ENCODE data around the gene PTPRD. TPM values are rescaled to one million over a fixed set of nuclear protein-coding genes. Genes with fewer than 3 reads are reported as not detected.

Gene PTPRD
- total RNA-seq, 2 donors from 2014 or later, result 97.4 to 101 TPM

DNA sequence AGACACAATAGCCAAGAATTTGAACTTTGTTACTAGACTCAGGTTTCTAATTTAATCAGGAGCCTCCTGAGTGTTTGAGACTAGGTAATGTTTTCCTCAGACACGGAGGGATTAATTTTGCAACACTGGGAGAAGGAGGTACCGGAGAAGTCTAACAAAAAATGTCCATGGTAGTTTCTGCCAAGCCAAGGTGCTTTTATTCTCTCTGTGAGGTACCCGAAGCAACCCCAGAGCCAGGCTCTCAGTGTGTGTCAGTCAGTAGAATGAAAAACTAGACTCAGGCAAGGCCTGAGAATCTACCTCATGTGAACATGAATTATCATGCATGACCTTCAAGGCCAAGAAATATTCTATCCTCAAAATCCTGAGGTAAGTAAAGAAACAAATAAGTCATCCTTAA lies 1832.4 kb downstream of the PTPRD start:
- Mint-ChIP-seq H3K4me1 (peaks cover 53% of the 10 kb centered on the region), H3K9me3 (no peaks in the 10 kb centered on the region), H3K36me3 (ENCODE audit: low read depth) (peaks cover 2% of the 10 kb centered on the region), H3K4me3 (no peak overlapping the region), H3K27me3 (ENCODE audit: insufficient read depth) (no peaks in the 10 kb centered on the region), H3K27ac (peak overlapping the region; percentile 54)
- 74 to 82% methylated on average over 3 of the region's 3 CpGs for WGBS, 2 experiments (ENCODE audit: insufficient coverage in 1 of 2, insufficient read length in 1 of 2)
- Histone ChIP-seq H3K36me3 (ENCODE audit: control insufficient read depth, insufficient read depth, low read length) (no peaks in the 10 kb centered on the region), H3K4me3 (ENCODE audit: low read length) (peak overlapping the region; percentile 28), H3K9me3 (ENCODE audit: control insufficient read depth, low read length) (no peaks in the 10 kb centered on the region), H3K4me1 (ENCODE audit: control insufficient read depth, insufficient read depth, low read length) (peaks cover 17% of the 10 kb centered on the region), H3K27me3 (ENCODE audit: control insufficient read depth, insufficient read depth, low read length, poor library complexity, severe bottlenecking) (no peaks in the 10 kb centered on the region), H3K27ac (ENCODE audit: low read depth, low read length) (peak overlapping the region; percentile 36), H3K9ac (ENCODE audit: extremely low read depth, low read length, poor library complexity, severe bottlenecking) (no peak overlapping the region)
- no peak for DNase-seq
- TF ChIP-seq, protein P1, sequence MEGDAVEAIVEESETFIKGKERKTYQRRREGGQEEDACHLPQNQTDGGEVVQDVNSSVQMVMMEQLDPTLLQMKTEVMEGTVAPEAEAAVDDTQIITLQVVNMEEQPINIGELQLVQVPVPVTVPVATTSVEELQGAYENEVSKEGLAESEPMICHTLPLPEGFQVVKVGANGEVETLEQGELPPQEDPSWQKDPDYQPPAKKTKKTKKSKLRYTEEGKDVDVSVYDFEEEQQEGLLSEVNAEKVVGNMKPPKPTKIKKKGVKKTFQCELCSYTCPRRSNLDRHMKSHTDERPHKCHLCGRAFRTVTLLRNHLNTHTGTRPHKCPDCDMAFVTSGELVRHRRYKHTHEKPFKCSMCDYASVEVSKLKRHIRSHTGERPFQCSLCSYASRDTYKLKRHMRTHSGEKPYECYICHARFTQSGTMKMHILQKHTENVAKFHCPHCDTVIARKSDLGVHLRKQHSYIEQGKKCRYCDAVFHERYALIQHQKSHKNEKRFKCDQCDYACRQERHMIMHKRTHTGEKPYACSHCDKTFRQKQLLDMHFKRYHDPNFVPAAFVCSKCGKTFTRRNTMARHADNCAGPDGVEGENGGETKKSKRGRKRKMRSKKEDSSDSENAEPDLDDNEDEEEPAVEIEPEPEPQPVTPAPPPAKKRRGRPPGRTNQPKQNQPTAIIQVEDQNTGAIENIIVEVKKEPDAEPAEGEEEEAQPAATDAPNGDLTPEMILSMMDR (conservative IDR thresholded peaks at IDR 0.05), result no peak

DNA sequence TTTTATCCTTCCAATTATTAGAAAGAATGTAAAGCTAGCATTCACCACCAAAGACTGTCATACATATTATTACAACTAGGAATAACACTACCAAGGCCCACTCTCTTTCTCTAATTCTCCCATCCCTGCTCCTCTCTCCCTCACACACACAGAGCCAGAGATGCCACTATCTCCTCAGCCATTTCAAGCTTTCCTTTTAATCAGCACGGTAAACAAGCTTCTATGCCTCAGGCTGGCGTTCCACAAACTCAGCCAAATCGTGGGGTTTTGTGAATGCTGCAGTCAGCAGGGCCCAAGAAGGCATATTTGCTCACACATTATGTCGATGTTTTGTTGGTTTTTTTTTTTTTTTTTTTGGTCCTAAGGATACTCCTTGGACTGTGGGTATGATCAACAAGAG lies 1833.3 kb downstream of the PTPRD start:
- Histone ChIP-seq H3K4me3 (ENCODE audit: low read length) (no peak overlapping the region), H3K27me3 (ENCODE audit: control insufficient read depth, insufficient read depth, low read length, poor library complexity, severe bottlenecking) (no peaks in the 10 kb centered on the region), H3K4me1 (ENCODE audit: control insufficient read depth, insufficient read depth, low read length) (peaks cover 17% of the 10 kb centered on the region), H3K36me3 (ENCODE audit: control insufficient read depth, insufficient read depth, low read length) (no peaks in the 10 kb centered on the region), H3K9me3 (ENCODE audit: control insufficient read depth, low read length) (no peaks in the 10 kb centered on the region), H3K27ac (ENCODE audit: low read depth, low read length) (no peak overlapping the region), H3K9ac (ENCODE audit: extremely low read depth, low read length, poor library complexity, severe bottlenecking) (no peak overlapping the region)
- 59% methylated on average over 4 of the region's 4 CpGs; no CpG with 5 or more reads in 1 of the 2 experiments for WGBS, 2 experiments (ENCODE audit: insufficient coverage in 1 of 2, insufficient read length in 1 of 2)
- TF ChIP-seq, protein P1 (conservative IDR thresholded peaks at IDR 0.05), result no peak
- peaks cover 2% of the 10 kb centered on the region for H3K36me3 Mint-ChIP-seq (ENCODE audit: low read depth)
- no peak overlapping the region for H3K4me3 Mint-ChIP-seq
- H3K27me3 Mint-ChIP-seq (ENCODE audit: insufficient read depth), result no peaks in the 10 kb centered on the region
- no peaks in the 10 kb centered on the region for H3K9me3 Mint-ChIP-seq
- peak overlapping the region; percentile 74 for H3K27ac Mint-ChIP-seq
- H3K4me1 Mint-ChIP-seq, result peaks cover 46% of the 10 kb centered on the region
- DNase-seq, result peak; percentile 54

DNA sequence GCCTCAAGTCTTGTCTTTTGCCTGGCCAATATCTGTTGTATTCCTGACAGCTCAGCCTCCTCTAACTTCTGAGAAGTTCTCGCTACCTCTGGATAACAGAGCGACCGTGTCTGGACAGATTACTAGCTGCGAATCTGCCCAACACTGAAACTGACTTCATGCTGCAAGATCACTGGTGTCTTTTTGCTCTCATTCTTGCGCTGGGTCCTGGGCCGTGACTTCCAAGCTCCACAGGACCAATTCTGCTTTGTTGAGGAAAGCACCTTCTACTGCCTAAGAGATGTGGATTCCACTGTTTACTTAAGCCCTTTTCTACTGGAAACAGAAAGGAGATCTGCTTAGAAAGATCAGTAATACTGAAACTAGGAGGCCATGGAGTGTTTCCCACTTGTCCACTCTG lies 1834.4 kb downstream of the PTPRD start:
- DNase-seq, result peak; percentile 55
- peak overlapping the region; percentile 4 for H3K9ac ChIP-seq (ENCODE audit: extremely low read depth, low read length, poor library complexity, severe bottlenecking)
- Mint-ChIP-seq H3K4me3 (peak overlapping the region; percentile 19), H3K36me3 (ENCODE audit: low read depth) (peaks cover 2% of the 10 kb centered on the region), H3K4me1 (peaks cover 43% of the 10 kb centered on the region), H3K9me3 (no peaks in the 10 kb centered on the region), H3K27ac (peak overlapping the region; percentile 83), H3K27me3 (ENCODE audit: insufficient read depth) (no peaks in the 10 kb centered on the region)
- TF ChIP-seq, protein P1 (conservative IDR thresholded peaks at IDR 0.05), result no peak
- no peaks in the 10 kb centered on the region for H3K9me3 ChIP-seq (ENCODE audit: control insufficient read depth, low read length)
- peaks cover 17% of the 10 kb centered on the region for H3K4me1 ChIP-seq (ENCODE audit: control insufficient read depth, insufficient read depth, low read length)
- peak overlapping the region; percentile 4 for H3K4me3 ChIP-seq (ENCODE audit: low read length)
- no peaks in the 10 kb centered on the region for H3K36me3 ChIP-seq (ENCODE audit: control insufficient read depth, insufficient read depth, low read length)
- no peaks in the 10 kb centered on the region for H3K27me3 ChIP-seq (ENCODE audit: control insufficient read depth, insufficient read depth, low read length, poor library complexity, severe bottlenecking)
- 77 to 82% methylated on average over 6 of the region's 6 CpGs for WGBS, 2 experiments (ENCODE audit: insufficient coverage in 1 of 2, insufficient read length in 1 of 2)
- no peak overlapping the region for H3K27ac ChIP-seq (ENCODE audit: low read depth, low read length)

Data from endodermal cell (in vitro differentiated cells).